NCI-H1092 (cell line): ENCODE measurements around the gene SHROOM3.

ENCODE experiments used
- DNase-seq: peaks from one replicate; lab custom pipeline; 2025; lab: John Stamatoyannopoulos, UW

The SHROOM3 gene

DNA sequence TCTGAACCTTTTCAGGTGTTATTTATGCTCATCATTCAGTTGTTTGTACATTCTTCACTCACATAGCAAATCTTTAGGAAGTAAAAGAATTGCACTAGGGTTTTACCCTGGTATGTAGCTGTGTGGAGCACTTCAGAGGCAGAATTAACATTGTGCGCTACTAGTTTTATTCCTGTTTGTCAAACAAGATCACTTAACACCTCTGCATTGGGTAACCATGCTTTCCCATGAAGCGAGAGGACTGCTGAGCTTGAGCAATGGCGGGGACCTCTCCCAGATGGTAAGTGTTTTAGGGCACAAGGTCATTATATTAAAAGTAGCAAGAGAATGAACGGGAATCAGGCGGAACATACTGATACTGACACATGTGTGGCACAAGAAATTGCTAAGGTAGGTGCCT is 59.2 kb downstream of the SHROOM3 start:
- DNase-seq: no peak

DNA sequence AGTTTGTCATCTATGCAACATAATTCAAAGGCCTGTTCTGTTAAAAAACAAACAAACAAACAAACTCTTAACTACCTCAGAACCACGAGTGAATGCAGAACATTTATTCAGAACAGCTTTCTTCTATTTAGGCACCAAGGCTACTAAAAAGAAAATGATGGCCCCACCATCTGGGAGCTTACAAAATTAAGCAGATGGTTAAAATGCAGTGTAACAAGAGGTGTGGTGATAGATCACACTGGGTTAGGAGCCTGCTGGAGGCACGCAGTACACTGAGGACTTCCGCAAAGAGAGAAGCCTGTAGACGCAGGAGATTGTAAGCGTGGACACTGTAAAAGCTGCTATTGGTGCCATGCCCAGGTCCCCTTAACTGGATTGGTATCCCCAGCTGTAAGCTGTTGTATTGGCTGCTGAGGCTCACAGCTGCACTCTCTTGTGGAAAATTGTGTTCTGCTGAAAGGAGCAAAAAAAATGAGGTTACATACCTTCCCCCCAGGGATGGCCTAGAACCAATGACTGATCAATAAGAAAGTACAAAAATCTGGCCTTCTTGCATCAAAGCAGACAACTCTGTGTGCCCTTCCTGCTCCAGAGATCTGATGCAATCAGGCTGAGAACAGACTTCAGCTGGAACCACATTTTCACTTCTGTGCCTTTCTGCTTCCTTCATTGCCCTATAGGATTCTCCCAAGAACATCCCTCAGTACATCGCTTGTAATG is 60.0 kb downstream of the SHROOM3 start:
- no peak for DNase-seq

DNA sequence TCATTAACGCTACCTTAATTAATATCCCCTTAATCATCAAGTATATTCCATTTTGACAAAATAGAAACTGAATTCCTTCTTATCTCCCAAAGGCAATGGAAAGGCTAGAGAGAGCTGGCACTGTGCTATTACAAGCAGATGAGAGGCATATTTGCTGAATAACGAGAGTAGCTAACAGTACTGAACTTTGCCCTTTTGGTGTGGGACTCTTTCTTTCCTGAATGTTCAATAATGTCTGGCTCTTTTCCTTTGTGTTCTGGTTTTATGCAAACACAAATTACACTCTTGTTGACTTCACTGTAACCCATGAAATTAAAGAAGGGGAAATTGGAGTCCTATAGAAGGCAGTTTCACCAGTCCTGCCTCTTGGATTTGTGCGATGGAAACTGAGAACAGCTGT is 63.5 kb downstream of the SHROOM3 start:
- DNase-seq: no peak

DNA sequence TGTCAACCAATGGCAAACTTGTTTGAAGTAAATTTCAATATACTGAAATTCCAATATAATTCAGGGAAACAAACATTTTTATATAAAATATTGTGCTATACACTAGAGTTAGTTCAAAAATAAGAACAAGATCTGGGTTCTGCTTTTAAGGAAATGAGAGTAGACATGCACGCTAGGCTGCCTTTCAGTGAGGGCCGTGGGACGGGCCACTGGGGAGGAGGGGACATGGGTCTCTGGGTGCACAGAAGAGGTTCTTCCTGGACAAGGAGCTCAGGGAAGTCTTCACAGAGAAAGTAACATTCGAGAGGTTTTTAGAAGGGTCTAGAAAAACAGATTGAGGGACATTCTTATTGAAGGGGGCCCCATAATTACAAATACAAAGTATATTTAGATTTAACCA is 64.4 kb downstream of the SHROOM3 start:
- no peak for DNase-seq

DNA sequence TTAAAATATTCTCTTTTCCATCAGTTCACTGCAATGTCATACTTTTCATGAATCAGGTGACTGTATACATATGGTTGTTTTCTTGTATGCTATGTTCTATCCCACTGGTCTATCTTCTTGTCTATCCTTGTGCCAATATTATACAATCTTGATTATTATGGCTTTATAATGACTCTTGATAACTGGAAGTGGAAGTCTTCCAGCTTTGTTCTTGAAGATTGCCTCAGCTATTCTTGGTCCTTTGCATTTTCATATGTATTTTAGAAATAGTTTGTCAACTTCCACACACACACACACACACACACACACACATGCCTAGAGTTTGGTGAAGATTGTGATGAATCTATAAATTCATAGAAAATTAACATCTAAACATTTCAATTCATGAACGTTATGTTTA is 67.9 kb downstream of the SHROOM3 start:
- no peak for DNase-seq

DNA sequence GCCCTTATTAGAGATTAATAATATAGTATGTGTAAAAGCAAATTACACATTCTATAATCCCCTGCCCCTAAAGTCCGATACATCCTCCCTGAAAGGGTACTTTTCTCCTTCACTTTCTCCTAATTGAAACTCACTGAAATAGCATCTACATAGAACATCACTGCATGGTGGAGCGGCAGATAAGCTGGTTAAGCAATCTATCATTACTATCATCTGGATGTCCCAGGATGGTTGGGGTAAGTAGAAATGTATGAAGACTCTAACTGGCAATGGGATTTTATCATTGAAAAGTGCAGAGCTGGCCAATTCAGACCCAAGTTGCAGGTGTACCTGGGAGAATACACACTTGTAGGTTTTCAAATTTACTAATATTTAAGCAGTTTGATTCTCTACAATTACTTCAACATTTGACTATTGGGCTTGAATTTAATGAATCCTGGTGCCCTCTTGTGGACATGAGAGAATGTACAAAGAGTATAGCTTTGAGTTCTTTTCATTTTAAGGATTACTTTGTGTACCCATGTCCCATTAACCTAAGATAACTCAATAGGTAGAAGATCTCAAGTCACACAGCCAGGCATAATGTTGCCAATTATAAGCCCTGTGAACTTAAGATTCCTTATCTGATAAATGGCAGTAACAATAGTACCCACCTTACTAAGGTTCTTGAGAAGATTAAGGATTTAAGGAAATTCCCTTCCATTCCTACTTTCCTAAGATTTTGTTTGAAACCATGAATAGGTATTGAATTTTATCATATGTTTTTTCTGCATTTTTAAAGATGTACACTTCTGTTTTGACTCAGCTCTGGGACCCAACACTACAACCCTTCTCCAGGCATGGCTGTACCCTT is 69.8 kb downstream of the SHROOM3 start:
- peak; percentile 32 for DNase-seq

DNA sequence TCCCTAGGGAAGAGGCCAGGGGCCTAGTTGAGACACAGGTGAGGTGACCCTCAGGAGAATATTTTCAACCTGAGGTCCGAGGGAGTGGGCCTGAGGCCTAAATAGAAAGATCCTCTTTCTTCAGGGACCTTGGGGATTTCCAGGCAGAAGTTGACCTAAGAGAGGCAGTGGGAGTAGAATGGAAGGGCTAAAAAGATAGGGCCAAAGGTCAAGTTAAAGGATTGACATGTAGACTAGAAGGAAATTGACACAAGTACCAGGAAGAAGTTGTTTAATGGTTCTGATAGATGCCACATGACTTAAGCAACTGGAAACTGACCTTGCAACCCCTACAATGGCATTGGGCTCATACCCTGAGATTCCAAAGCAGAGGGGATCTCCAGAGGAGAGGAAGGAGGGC is 76.9 kb downstream of the SHROOM3 start:
- DNase-seq: no peak

DNA sequence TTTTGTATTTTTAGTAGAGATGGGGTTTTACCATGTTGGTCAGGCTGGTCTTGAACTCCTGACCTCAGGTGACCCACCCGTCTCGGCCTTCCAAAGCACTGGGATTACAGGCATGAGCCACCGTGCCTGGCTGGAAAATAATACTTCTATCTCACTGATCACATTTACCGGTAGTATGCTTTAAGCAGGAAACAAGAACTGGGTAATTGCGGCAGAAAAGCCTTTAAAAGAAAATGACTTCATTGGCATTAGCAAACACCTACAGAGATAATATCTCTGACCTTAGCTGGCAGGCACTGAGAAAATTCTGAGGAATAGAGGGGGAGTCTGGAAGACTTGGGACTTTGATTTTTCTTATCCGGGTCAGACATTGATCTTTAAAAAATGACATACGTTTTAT is 78.5 kb downstream of the SHROOM3 start:
- no peak for DNase-seq

DNA sequence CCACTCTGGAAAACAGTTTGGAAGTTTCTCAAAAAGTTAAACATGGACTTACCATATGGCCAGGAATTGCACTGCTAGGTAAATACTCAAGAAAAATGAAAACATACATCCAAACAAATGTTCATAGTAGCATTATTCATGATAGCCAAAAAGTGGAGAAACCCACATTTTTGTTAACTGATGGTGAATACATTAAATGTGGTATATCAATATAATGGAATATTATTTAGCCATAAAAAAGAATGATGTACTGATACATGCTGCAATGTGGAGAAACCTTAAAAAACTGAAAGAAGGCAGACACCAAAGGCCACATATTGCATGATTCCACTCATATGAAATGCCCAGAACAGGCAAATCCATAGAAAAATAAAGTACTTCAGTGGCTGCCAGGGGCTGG is 79.1 kb downstream of the SHROOM3 start:
- no peak for DNase-seq

DNA sequence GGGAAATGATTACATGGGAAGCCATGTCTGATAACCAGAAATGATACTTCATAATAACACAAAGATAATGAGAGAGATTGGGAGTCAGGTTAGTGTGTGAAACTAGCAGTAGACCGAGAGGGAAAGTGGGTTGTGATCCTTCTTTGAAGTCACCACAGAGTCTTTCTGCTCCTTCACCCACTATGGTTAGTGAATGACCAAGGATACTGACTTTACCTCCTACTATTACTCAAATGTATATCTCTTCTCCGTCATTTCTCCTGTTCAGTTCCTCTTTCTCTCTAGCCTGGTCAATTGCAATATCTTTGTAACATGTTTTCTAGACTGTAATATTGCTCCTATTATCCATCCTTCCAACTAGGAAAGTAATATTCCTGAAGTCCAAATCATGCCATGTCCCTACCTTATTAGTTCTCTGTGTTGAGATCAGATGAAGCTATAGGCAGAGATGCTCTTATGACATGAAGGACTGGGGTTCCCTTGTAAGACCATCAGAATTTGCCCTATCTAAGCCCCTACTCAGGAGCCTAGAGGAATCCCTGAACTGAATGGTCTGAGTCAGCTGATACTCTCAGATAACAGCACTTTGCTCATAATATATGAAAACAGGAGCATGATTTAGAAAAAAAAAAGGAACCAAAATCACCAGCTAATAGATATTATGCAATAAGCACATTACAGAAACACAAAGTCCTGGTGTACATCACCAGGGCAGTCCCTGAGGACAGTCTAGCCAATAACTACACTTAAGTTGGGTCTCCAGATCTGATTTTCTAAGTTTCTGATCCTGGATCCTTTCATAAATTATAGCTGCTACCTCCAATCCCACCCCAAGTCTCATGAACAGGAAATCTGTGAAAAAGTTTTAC is 81.2 kb downstream of the SHROOM3 start:
- DNase-seq: no peak

DNA sequence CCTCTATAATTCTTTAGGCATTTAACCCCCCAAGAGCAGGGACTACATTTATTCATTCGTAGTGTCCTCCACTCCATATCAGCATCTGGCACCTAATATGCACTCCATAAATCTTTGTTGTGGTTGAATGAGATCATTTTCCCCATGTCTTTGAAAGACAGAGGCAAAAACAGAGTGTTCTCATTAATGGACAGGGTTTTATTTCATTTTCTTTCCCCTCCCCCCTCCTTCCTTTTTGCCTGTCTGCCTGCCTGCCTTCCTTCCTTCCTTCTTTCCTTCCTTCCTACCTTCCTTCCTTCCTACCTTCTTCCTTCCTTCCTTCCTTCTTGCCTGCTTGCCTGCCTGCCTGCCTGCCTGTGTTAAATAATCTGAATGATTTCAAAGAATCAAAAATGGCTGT is 83.2 kb downstream of the SHROOM3 start:
- DNase-seq: no peak

DNA sequence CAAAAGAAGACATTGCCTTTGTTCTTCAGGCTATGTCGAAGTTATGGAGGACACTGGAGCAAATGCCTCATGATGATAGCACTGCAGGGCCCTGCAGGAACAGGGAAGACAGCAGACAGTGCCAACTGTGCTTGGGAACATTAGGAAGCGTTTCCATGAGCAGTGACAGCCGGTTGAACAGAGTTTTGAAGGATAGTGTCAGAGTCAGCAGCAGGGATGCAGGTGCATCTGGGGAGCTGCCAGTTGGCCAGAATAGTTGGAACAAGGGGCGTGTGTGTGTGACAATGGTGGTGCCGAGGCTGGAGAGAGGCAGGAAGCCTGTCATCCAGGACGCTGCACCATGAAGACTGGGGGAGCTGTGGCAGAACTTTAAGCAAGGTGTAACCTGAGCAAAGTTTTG is 88.6 kb downstream of the SHROOM3 start:
- no peak for DNase-seq

DNA sequence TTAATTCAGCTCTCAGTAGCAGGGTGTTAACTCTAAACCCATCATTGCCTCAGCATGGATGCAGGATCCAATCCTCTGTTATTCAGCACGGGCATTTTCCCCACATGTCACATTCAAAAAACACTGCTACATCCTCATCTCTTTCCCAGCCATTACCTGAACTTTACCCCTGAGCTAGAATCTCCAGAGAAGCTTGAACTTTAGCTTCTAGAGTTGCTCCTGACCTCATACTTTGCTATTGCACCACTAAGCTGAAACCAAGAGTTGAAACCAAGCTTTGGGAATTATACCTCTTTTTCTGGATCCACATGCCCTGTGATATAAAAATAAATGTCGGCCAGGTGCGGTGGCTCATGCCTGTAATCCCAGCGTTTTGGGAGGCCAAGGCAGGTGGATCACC is 90.7 kb downstream of the SHROOM3 start:
- DNase-seq: no peak

DNA sequence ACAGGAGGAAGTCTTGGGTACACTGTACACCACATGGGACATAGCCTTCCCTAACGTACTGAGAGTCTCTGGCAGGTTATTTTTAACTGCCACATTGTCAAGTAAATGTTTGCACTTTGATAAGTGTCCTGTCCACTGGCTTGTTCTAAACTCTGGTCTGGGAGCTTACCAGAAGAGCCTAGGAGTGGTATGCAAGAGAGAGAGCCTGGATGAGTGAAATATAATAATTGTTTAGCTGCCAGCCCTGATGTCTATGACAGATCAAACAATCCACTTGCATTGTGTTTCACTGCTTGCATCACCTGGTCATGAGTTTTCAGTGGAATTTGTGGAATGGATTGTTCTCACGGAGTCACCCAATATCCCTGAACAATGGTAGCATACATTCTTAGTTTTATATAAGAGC is 91.6 kb downstream of the SHROOM3 start:
- no peak for DNase-seq

DNA sequence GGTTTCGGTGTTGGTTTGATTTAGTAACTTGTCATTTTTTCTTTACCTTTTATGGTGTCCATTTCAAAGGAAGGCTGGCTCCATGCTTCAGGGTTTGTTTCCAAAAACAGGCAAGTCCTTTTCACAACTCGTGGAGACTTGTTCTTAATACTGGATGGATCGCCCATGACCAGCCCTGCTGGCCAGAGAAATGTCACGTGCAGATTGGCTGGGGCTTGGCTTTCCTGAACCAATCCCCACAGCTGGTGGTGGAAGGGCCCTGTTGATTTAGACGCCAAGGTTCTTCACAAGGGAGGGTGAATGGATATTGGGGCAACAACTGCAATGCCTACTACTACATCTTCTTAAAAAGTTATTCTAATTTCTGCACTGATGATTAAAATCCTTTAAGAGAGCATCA is 92.6 kb downstream of the SHROOM3 start:
- no peak for DNase-seq

DNA sequence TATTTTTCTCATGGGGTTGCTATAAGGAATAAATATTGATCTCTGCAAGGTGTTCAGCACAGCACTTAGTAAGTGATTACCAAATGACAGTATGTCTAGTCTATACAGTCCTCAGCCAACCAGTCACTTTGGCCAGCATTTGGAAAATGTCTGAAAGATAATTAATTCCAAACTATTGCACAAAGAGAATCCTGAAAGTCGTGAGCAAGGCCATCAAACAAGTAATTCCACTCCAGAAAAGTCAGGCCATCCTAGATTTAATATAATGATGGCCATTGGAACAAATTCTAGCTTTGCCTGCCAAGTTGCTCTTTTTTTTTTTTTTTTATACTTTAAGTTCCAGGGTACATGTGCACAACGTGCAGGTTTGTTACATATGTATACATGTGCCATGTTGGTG is 96.6 kb downstream of the SHROOM3 start:
- DNase-seq: no peak

DNA sequence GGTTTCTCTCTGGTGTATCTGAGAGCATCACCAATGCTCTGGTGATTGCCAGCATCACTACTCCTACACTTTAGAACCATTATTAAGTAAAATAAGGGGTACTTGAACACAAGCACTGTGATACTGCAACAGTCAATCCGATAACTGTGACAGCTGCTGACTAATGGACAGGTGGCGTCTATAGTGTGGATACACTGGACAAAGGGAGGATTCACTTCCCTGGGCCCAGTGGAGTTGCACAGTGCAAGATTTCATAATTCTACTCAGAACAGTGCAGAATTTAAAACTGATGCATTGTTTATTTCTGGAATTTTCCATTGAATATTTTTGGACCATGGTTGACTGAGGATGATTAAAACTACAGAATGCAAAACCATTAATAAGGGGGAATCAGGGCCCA is 97.8 kb downstream of the SHROOM3 start:
- no peak for DNase-seq

DNA sequence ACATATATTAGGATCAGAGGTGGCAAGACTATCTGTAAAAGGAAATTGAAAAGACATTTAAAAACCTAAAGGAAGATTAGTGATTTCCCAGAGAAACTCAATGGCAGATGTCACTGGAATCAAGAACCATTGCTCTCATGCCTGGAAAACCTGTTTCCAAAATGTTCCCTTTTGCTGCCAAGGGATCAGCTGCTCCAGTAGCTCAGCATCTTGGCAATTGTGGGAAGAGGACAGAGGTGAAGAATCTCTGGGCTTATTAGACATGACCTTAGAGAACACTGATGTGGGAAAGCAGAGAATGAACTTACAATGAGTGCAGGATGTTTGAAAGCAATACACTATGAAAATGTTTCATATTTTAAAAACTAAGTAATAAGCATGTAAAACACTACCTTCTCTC is 98.3 kb downstream of the SHROOM3 start:
- no peak for DNase-seq

DNA sequence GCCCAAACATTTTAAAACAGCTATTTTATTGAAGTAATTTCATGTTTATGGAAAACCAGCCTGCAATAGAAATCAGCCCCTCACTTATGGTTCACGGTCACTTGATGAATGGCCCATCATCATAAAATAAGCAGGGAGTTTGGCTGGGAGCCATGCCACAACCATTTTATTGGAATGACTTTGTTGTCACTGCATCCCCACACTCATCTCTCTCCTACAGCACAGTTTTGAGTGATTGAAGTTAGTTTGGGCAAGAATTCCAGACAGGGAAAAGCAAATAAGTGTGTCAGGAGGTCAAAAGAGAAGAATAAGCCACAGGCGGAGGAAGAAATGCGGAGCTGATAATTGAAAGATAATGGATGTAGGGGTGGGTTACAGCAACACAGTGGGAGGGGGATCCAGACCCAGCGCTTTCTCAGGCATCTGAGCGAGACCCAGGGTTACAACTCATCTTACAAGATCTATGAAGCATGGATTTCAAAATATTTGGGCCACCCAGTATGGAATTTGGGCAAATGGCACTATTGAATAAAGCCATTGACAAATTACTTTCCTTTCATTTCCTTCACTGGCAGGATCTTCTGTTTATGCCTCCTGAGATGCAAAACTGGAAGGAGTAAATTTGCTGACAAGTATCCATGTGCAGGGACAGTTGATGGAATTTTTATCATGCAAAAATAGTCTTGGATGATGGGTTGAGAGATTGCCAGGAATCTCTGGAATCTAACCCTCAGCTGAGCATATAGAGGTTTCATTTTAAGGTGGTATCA is 100.8 kb downstream of the SHROOM3 start:
- DNase-seq: no peak

DNA sequence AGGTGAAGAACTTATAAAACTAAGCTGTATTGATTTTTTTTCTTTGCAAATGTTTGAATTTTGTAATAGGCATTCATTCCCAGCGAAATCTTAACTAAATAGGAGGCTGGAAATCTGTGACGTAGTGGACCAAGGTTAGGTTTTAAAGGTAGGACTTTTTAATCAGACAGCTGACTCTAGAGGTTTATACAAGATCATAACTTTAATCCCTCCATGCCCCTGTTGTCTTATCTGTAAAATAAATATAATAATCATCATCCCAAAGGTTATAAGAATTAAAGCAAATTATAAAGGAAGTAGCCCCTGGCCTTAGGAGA is 101.3 kb downstream of the SHROOM3 start:
- DNase-seq: no peak

DNA sequence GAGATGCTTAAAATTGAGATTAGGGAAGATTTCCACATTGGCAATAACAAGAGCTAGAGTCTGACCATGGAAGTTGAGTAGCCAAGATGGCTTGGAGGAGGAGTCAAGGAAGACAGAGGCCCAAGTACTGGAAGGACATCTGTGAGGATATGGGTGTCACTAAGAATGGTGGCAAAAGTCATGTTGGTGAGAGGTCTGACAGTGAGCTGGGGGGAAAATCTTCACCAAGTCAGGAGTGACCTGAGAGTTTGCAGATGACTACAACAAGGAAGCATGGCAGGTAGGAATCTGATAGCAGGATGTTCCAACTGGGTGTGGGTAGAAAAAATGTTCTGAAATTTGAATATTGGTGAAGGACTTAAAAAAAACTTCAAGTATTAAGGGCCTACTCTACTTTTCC is 103.3 kb downstream of the SHROOM3 start:
- DNase-seq: no peak

DNA sequence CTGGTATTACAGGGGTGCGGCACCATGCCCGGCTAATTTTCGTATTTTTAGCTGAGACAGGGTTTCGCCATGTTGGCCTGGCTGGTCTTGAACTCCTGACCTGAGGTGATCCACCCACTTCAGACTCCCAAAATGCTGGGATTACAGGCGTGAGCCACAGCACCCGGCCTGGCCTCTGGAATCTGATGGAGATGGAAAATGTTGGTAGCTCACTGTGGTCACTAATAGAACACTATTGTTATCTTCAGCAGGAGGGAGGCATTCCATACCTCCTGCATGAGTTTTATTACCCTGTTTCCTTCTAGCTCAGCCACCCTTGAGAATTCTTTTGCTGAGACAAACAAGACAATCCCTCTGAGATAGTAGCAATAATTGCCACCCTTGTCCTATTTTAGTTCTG is 105.0 kb downstream of the SHROOM3 start:
- no peak for DNase-seq
